SIG-M5 treated with dmso at 0.1 percent for 504 hours (cell line): ENCODE data around the gene ADAMTS2.

ENCODE experiments used
- DNase-seq: peaks from one replicate; lab custom pipeline; 2025; ENCODE audit not compliant: unreplicated experiment; lab: John Stamatoyannopoulos, UW

The ADAMTS2 gene

GRCh38 chr5:179166171-179166885 lies 178.9 kb downstream of the ADAMTS2 start:
- DNase-seq = no peak

GRCh38 chr5:179165421-179166170 lies 179.7 kb downstream of the ADAMTS2 start:
- DNase-seq = no peak

- DNase-seq = no peak
These were observed 180.6 kb downstream of the ADAMTS2 start for GRCh38 chr5:179164331-179165311.

- no peak for DNase-seq
These were observed 181.8 kb downstream of the ADAMTS2 start for GRCh38 chr5:179163236-179164155.

GRCh38 chr5:179162351-179163235 lies 182.7 kb downstream of the ADAMTS2 start:
- DNase-seq = no peak

DNA sequence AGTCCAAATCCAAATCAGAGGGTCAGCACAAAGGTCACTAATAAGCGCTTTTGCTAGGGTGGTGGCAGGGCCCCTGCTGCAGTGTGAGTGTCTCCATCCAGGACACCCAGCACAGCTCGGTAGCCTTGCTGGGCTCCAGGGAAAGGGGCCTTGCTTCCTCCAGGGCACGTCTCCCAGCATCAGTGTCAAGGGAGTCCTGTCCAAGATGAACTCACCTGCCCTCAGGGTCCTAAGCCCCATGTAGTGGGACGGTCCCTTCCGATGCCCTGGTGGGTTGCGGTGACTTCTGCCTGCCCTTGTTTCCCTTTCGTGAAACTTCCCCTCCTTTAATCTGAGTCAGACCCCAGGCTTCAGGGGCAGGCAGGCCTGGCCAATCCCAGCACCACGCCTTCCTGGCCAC lies 183.4 kb downstream of the ADAMTS2 start:
- DNase-seq = no peak

DNA sequence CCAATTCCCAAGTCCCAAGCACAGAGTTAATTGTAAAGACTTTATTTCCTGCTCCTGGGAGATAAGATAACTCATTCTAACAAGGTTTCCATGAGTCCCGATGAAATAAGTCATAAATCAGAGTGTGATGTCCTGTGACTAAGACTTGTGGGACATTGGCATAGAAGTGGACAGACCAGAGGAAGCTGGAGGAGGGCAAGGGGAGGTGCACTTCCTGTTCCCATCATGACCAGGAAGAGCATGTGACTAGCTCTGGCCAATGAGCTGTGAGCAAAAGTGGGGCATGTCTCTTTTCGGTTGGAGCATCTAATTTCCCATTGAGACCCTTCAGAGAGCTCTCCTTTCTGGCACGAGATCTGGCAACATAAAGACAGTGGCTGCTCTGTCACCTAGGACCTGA lies 184.7 kb downstream of the ADAMTS2 start:
- no peak for DNase-seq

- no peak for DNase-seq
These were observed 186.7 kb downstream of the ADAMTS2 start for GRCh38 chr5:179158556-179158955.

DNA sequence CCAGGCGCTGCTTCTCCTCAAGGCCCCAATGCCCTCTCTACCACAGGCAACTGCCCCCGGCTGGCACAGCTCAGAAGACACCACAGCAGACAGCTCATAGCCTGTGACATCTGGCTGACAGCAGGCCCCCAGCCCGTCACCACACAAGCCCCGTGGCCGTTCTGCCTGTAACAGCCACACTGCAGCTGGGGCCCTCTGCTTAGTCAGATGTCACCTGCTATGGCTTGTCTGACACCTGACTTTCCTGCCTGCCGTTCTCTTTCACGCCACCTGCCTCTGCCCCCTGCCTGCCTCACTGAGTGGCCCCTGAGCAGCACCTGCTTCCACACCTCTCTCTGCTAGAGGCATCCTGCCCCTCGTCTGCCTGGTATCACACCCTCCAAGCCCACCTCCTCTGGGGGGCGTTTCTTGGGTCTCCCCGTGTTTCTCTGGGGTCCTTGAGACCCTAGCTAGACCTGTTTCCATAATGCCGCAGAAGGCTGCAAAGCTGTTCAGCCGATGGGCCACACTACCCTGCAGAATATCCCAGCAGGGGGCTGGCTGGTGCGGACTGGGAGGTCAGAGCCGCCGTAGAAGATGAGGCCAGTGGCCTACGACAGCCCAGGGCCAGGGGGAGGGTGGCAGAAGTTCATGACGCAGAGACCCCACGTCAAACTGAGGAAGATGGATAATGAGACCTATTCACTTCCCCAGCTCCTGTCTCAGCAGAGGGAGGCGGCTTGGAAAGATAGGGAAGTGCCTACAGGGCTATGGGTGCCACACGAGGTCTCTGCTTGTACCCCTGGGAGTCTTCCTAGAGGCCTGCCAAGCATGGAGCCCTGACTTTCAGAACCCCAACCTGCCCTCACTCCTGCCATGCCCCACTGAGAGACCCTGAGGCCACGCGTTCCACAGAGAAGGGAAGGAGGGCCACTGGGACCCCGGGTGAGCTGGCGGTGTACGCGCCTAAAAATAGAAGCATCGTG lies 190.0 kb downstream of the ADAMTS2 start:
- DNase-seq = no peak

- DNase-seq = no peak
These were observed 190.8 kb downstream of the ADAMTS2 start for GRCh38 chr5:179154346-179154990.

DNA sequence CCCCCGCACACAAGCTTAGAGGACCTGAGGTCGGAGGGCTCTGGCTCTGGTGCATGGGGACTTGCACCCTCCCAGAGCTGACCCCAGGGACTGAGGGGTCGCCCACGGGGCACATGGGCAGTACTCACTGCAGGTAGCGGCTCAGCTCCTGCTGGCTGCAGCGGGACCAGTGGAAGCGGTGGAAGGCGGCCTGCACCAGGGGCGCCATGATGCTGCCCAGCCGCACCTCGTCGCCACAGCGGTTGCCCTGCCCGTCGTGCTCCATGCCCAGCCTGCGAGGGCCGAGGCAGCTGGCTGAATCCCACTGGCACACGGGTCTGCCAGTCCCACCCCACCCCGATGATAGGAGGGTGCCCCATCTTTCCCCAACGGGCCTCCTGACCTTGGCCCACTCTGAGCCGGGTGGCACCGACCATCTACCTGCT lies 191.3 kb downstream of the ADAMTS2 start:
- DNase-seq = no peak

GRCh38 chr5:179153341-179153901 lies 191.8 kb downstream of the ADAMTS2 start:
- DNase-seq = no peak

DNA sequence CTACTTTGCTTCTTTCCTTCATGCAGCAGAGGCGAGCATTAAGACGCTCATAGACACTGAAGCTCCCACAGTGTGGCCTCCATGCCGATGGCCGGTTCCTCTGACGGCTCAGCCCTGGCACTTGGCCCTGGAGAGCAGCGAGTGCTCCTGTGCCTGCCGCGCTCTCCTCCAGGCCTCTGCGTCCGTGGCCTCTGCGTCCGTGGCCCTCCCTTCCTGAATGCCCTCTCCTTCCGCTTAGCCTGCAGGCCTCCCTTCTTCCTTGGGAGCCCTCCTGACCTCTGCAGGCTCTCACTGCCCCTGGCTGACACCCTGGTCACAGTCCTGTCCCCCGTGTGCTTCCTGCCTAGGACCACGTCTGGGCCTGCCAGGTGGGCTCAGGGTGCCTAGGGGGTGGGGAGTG lies 192.3 kb downstream of the ADAMTS2 start:
- no peak for DNase-seq

DNA sequence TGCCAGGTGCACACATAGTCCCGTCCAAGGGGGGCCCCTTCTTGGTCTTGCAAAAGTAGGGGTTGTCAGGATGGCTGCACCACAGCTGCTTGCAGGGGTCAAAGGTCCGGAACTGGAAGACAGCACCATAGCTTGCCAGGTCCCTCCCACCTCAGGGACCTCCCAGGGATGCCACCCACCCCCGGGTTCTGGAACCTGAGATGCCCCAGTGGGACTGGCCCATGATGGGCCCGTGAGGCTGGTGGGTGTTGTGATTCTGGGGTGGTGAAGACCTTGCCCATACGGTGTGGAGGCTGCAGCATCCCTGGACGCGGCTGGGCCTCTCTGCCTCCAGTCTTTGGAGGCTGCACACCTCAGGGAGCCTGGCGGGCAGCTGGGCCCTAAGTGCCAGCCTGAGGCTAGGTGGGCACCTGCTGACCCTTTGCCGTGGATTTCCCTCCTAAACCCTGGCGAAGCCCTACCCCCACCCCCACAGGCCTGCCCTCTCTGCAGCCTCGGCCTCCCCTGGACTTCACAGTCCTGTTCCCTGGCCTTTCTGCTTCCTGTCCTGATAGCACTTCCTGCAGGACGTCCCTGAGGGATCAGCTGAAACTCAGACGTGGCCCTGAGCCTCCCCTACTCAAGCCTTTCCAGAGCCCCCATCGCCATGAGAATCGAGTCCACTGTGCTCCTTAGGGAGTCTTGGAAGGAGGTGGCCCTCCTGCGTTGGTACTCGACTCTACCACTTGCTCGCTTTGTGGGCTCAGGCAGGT lies 192.9 kb downstream of the ADAMTS2 start:
- DNase-seq = no peak

- no peak for DNase-seq
These were observed 193.8 kb downstream of the ADAMTS2 start for GRCh38 chr5:179151286-179152118.

DNA sequence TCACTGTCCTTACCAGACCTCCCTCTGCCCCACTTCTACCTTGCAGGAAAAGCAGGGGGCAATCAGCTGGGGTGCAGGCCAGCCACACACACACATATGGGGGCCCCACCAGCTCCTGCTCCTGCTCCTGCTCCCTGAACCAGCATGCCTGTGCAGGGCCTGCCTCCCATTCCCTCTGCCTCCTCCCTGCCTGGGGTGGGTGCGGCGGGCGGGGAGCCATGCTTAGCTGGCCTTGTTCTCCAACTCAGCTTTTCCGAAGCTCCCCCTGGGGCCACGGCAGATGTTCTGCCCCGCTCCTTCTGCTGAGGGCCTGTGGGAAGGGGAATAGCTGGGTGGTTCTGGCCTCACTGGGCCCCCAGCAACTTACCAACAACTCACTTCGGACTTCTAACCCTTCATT lies 195.2 kb downstream of the ADAMTS2 start:
- DNase-seq = no peak
